ENCODE data around the gene DHX35. TPM values are rescaled to one million over a fixed set of nuclear protein-coding genes. Genes with fewer than 3 reads are reported as not detected.
A peak's percentile ranks its signal among the peaks of the same experiment; 100 is the strongest.

The DHX35 gene
- total RNA-seq, 1 experiment from 2014 or later = 12.2 TPM

- peaks cover 3% of the 10 kb centered on the region; the same call in 1 of the 2 replicates for H3K4me1 ChIP-seq (ENCODE audit: control insufficient read depth, insufficient read depth, low read length)
- ATAC-seq = no peak
- in situ Hi-C loops (cut with HindIII; ENCODE audit: low pct_unique_long_range_greater_than_20kb, low sequenced_read_pairs) (no loop called here), intact Hi-C loops (cut with micrococcal nuclease; ENCODE audit: unreplicated experiment) (no loop called here)
- no peak overlapping the region for H3K27ac ChIP-seq (ENCODE audit: low read length)
- H3K27me3 ChIP-seq (ENCODE audit: control insufficient read depth, insufficient read depth, low read length) = no peaks in the 10 kb centered on the region
- TSS peak; percentile 61 for BruUV-seq (replicated peaks)
- H3K36me3 ChIP-seq (ENCODE audit: control insufficient read depth, insufficient read depth, low read length) = no peaks in the 10 kb centered on the region; the same call in 1 of the 2 replicates
- TF ChIP-seq, protein P1, sequence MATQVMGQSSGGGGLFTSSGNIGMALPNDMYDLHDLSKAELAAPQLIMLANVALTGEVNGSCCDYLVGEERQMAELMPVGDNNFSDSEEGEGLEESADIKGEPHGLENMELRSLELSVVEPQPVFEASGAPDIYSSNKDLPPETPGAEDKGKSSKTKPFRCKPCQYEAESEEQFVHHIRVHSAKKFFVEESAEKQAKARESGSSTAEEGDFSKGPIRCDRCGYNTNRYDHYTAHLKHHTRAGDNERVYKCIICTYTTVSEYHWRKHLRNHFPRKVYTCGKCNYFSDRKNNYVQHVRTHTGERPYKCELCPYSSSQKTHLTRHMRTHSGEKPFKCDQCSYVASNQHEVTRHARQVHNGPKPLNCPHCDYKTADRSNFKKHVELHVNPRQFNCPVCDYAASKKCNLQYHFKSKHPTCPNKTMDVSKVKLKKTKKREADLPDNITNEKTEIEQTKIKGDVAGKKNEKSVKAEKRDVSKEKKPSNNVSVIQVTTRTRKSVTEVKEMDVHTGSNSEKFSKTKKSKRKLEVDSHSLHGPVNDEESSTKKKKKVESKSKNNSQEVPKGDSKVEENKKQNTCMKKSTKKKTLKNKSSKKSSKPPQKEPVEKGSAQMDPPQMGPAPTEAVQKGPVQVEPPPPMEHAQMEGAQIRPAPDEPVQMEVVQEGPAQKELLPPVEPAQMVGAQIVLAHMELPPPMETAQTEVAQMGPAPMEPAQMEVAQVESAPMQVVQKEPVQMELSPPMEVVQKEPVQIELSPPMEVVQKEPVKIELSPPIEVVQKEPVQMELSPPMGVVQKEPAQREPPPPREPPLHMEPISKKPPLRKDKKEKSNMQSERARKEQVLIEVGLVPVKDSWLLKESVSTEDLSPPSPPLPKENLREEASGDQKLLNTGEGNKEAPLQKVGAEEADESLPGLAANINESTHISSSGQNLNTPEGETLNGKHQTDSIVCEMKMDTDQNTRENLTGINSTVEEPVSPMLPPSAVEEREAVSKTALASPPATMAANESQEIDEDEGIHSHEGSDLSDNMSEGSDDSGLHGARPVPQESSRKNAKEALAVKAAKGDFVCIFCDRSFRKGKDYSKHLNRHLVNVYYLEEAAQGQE (IDR thresholded peaks at IDR 0.05; ENCODE audit: insufficient read depth in 1 of 2, low read depth in 2 of 2, low read length in 1 of 2) = no peak
- TF ChIP-seq CTCF (IDR thresholded peaks at IDR 0.05) = no peak
- TF ChIP-seq POLR2AphosphoS5 (IDR thresholded peaks at IDR 0.05; ENCODE audit: low read depth, low read length) = no peak
- no peak for TF ChIP-seq TCF7L2 (IDR thresholded peaks at IDR 0.05; ENCODE audit: low read depth, low read length)
- TF ChIP-seq SIN3A (IDR thresholded peaks at IDR 0.05; ENCODE audit: borderline replicate concordance, insufficient read depth, low read depth, low read length) = no peak
- DNase-seq (ENCODE audit: low read depth, low spot score) = no peak
- no peak overlapping the region for H3K4me3 ChIP-seq (ENCODE audit: low read depth in 2 of 2, low read length in 2 of 2)
- no peaks in the 10 kb centered on the region for H3K9me3 ChIP-seq (ENCODE audit: control insufficient read depth, insufficient read depth, low read depth, low read length)
- ChIA-PET CTCF (no interaction called here), POLR2A (interaction anchor here (0.7 kb wide), 1 partner anchor 1681 kb away, joined by 10 read pairs; no protein-coding TSS in a partner anchor)
Observed at GRCh38 chr20:39044501-39044900, 82.4 kb downstream of the DHX35 start.

DNA sequence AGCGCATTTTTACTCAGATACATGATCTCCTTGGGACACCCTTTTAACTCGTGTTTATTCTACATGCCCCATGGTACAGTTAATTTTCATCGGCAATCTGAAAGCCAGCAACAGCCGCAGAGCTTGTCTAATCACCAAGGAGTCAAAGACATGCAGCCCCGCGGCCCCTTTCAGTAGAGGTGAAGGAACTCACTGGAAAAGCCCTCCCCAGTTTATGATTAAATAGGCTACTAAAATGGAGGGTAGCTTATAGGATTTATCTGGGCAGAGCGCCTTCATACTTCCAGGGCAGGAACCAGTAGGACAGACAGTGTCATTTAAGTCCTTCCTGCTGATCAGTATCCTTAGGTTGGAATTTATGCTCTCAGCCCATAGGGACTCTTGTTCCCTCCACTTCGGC, 83.5 kb downstream of the DHX35 start:
- H3K4me1 ChIP-seq (ENCODE audit: control insufficient read depth, insufficient read depth, low read length) = peaks cover 5% of the 10 kb centered on the region; the same call in 1 of the 2 replicates
- DNase-seq (ENCODE audit: low read depth, low spot score) = no peak
- H3K27me3 ChIP-seq (ENCODE audit: control insufficient read depth, insufficient read depth, low read length) = no peaks in the 10 kb centered on the region
- no peak for ATAC-seq
- BruUV-seq (replicated peaks) = no TSS peak
- in situ Hi-C loops (cut with HindIII; ENCODE audit: low pct_unique_long_range_greater_than_20kb, low sequenced_read_pairs) = no loop called here
- H3K36me3 ChIP-seq (ENCODE audit: control insufficient read depth, insufficient read depth, low read length) = no peaks in the 10 kb centered on the region
- H3K27ac ChIP-seq (ENCODE audit: low read length) = no peak overlapping the region
- H3K9me3 ChIP-seq (ENCODE audit: control insufficient read depth, insufficient read depth, low read depth, low read length) = no peaks in the 10 kb centered on the region
- no peak for TF ChIP-seq SIN3A (IDR thresholded peaks at IDR 0.05; ENCODE audit: borderline replicate concordance, insufficient read depth, low read depth, low read length)
- no peak for TF ChIP-seq POLR2AphosphoS5 (IDR thresholded peaks at IDR 0.05; ENCODE audit: low read depth, low read length)
- no peak for TF ChIP-seq TCF7L2 (IDR thresholded peaks at IDR 0.05; ENCODE audit: low read depth, low read length)
- TF ChIP-seq CTCF (IDR thresholded peaks at IDR 0.05) = no peak
- TF ChIP-seq, protein P1 (IDR thresholded peaks at IDR 0.05; ENCODE audit: insufficient read depth in 1 of 2, low read depth in 2 of 2, low read length in 1 of 2) = no peak
- intact Hi-C loops (cut with micrococcal nuclease; ENCODE audit: unreplicated experiment) = no loop called here
- POLR2A ChIA-PET = no interaction called here
- CTCF ChIA-PET = no interaction called here
- no peak overlapping the region for H3K4me3 ChIP-seq (ENCODE audit: low read depth in 2 of 2, low read length in 2 of 2)

Measured in Panc1 (cell line).